GM19025 (cell line): ENCODE measurements around the gene FAM111A.

ENCODE experiments used
- ATAC-seq: cut with Tn5 transposase; IDR thresholded peaks from one replicate; pipeline ENCODE4 v1.9.1; 2021; ENCODE audit warnings: mild to moderate bottlenecking, low read depth, moderate library complexity; ENCODE audit not compliant: unreplicated experiment

Gene FAM111A

GRCh38 chr11:59197991-59198390, 55.3 kb downstream of the FAM111A start:
- no peak for ATAC-seq

DNA sequence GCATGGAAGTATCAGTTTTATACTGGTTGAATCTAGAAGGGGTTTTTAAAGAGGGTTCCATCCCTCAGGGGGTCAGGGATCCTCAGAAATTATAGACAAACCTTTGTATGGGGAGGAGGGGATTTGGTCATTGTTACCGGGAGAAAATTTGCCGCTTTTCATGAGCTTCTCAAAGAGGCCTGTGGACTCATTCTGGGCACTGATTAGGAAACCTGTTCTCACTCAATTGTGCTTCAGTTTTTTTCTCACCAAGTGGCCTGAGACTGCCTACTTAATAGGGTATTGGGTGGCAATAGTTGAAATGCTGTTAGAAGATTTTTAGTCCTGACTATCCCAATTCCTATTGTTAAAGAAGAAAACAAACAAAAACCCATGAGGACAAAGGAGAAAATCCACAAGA, 56.1 kb downstream of the FAM111A start:
- no peak for ATAC-seq

DNA sequence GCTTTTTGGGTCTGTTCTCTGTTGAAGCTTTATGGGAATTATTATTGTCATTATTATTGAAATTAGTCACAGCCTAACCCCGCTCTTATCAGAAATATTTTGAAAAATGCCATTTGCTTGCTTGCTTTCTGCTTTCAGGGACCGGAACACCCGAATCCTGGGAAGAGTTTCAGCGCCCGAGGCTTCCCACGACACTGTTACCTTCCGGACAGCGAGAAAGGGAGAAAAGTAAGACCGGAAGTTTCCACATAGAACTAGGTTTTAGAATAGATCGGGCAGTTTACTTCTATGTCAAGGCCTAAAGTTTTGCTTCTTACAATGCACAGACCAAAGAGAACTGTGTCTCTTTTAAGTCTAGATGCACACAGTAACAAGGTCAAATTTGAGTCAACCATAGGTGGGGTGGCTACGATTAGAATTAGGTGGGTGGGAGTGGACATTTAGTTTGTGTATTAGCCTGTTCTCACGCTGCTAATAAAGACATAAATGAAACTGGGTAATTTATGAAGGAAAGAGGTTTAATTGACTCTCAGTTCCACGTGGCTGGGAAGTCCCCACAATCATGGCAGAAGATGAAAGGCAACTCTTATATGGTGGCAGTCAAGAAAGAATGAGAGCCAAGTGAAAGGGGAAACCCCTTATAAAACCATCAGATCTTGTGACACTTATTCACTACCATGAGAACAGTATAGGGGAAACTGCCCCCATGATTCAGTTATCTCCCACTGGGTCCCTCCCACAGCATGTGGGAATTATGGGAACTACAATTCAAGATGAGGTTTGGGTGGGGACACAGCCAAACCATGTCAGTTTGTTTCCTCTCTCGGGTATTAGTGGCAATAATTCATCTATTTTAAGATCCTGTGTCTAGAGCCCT, 57.1 kb downstream of the FAM111A start:
- peak; percentile 68 for ATAC-seq

DNA sequence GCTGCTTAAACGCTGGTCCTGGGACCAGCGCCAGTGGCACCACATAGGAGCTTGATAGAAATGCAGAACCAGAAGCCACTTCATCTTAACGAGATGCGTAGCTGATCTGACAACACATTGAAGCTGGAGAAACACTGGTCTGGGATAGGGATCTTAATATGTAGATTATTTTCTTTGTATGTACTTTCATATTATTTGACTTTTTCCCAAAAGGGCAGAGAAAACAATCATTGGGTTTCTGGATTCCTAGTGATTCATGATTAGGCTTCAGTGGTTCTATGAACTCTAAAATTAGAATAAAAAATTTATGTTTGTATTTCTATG, 57.7 kb downstream of the FAM111A start:
- ATAC-seq, result no peak

DNA sequence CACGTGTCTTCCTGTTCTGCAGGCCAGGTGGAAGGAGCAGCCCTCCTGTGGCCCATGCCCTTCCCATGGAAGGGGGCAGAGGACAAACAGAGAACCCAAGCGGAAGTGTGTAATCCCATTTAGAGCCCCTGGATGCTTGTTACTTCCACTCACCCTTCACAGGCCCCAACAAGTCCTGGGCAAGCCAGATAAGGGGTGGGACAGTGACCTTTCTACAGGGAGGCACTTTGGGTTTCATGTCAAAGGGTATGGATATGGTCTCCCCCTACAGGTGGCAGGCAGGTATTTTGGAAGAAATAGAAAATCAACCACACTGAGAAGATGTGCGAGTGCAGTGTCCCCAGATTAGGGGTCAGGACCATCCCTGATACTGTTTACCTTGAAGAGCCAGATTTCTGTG, 58.7 kb downstream of the FAM111A start:
- no peak for ATAC-seq
